B cell (primary cell): ENCODE data around the gene FLII. TPM values are rescaled to one million over a fixed set of nuclear protein-coding genes. Genes with fewer than 3 reads are reported as not detected.

Experiments
- ATAC-seq: fragments of 200-7000 bp; cut with Tn5 transposase; one replicate; pipeline ENCODE4 v1.10.0; 2021; ENCODE audit warnings: low read depth, mild to moderate bottlenecking, moderate number of reproducible peaks, moderate library complexity
- CTCF ChIA-PET: fragments of 350-600 bp; sonication (Branson Sonifier 250); formaldehyde crosslinking; loops from one replicate; lab custom pipeline; 2021; ENCODE audit warnings: antibody characterized with exemption, inconsistent platforms; lab: Charles Lee
- POLR2A ChIA-PET: fragments of 350-600 bp; sonication (Branson Sonifier 250); formaldehyde crosslinking; loops from one replicate; lab custom pipeline; 2021; ENCODE audit warnings: antibody characterized with exemption; lab: Charles Lee
- DNase-seq: peaks from one replicate; pipeline ENCODE4 v3.0.0; 2013
- H2AFZ ChIP-seq: 2 replicates; pipeline ENCODE4 v1.6.1; 2012; ENCODE audit warnings: mild to moderate bottlenecking, low read depth, low read length; ENCODE audit not compliant: insufficient read depth, poor library complexity, severe bottlenecking
- H3K27ac ChIP-seq, 2 donors: 1 replicate in 1 of 2; 2 replicates in 1 of 2; pipeline ENCODE4 v1.5.1; 2012 to 2013; ENCODE audit warnings: low read length in 2 of 2, mild to moderate bottlenecking in 2 of 2, moderate library complexity in 1 of 2
- H3K27me3 ChIP-seq, 4 experiments: fragments of 200-600 bp in 1 of 4; sonication (generic) in 1 of 4; replicated peaks in 1 of 4; 1 replicate in 2 of 4; 2 replicates in 2 of 4; pipeline versions ENCODE4 v1.6.1 to v1.7.0; 2013 to 2016; ENCODE audit warnings: low read length in 3 of 4, mild to moderate bottlenecking in 2 of 4, mixed read lengths in 1 of 4, moderate library complexity in 1 of 4; ENCODE audit not compliant: insufficient read depth in 4 of 4, control insufficient read depth in 3 of 4; ENCODE audit errors: control extremely low read depth in 1 of 4
- H3K36me3 ChIP-seq, 2 experiments: replicated peaks in 1 of 2; 1 replicate in 1 of 2; 2 replicates in 1 of 2; pipeline versions ENCODE4 v1.6.1 to v1.7.1; 2013; ENCODE audit warnings: low read length in 1 of 2; ENCODE audit not compliant: insufficient read depth in 2 of 2, control insufficient read depth in 1 of 2; ENCODE audit errors: control extremely low read depth in 1 of 2, extremely low read depth in 1 of 2
- H3K4me1 ChIP-seq, 2 donors: fragments of 200-600 bp in 1 of 2; sonication (generic) in 1 of 2; 1 replicate in 1 of 2; 2 replicates in 1 of 2; pipeline versions ENCODE4 v1.5.1 to v1.6.1; 2013 to 2017; ENCODE audit warnings: low read length in 2 of 2; ENCODE audit not compliant: control insufficient read depth in 2 of 2, insufficient read depth in 2 of 2
- H3K4me2 ChIP-seq: replicated peaks from 2 replicates; pipeline ENCODE3; 2012; ENCODE audit warnings: mild to moderate bottlenecking, low read depth, low read length; ENCODE audit not compliant: poor library complexity, severe bottlenecking
- H3K4me3 ChIP-seq, 5 experiments: fragments of 200-600 bp in 1 of 5; sonication (generic) in 1 of 5; 1 replicate in 3 of 5; 2 replicates in 2 of 5; pipeline versions ENCODE4 v1.5.1 to v1.7.0; 2011 to 2016; ENCODE audit warnings: low read length in 4 of 5, mild to moderate bottlenecking in 4 of 5, low read depth in 2 of 5, control low read depth in 1 of 5, moderate library complexity in 1 of 5; ENCODE audit not compliant: insufficient read depth in 1 of 5; ENCODE audit errors: control extremely low read depth in 1 of 5, extremely low read depth in 1 of 5
- H3K79me2 ChIP-seq: fragments of 200-600 bp; sonication (generic); one replicate; pipeline ENCODE4 v1.6.0; 2016; ENCODE audit warnings: low read length; ENCODE audit not compliant: control insufficient read depth, insufficient read depth
- H3K9ac ChIP-seq: fragments of 200-600 bp; sonication (generic); 2 replicates; pipeline ENCODE4 v1.6.1; 2017; ENCODE audit warnings: mild to moderate bottlenecking, low read length, moderate library complexity
- H3K9me3 ChIP-seq, 3 donors: one replicate each; pipeline versions ENCODE4 v1.6.1 to v1.7.1; 2013; ENCODE audit warnings: low read length in 2 of 3; ENCODE audit not compliant: control insufficient read depth in 2 of 3, insufficient read depth in 1 of 3; ENCODE audit errors: control extremely low read depth in 1 of 3
- H4K20me1 ChIP-seq: 2 replicates; pipeline ENCODE4 v1.6.0; 2012; ENCODE audit warnings: mild to moderate bottlenecking, low read length; ENCODE audit not compliant: insufficient read depth, control insufficient read depth, poor library complexity, severe bottlenecking
- H3K27ac Mint-ChIP-seq: one replicate; pipeline ENCODE4 v1.8.0; 2021; ENCODE audit warnings: mixed read lengths
- H3K27me3 Mint-ChIP-seq: one replicate; pipeline ENCODE4 v1.8.0; 2021; ENCODE audit warnings: mixed read lengths
- H3K4me1 Mint-ChIP-seq: one replicate; pipeline ENCODE4 v1.8.0; 2021; ENCODE audit warnings: mixed read lengths
- H3K4me3 Mint-ChIP-seq: one replicate; pipeline ENCODE4 v1.8.0; 2021; ENCODE audit warnings: mixed read lengths
- H3K9me3 Mint-ChIP-seq: one replicate; pipeline ENCODE4 v1.8.0; 2022; ENCODE audit warnings: mixed read lengths; ENCODE audit not compliant: insufficient read depth
- EZH2 ChIP-seq: IDR thresholded peaks from 2 replicates; pipeline ENCODE4 v1.6.1; 2012; ENCODE audit warnings: borderline replicate concordance, low read depth, mild to moderate bottlenecking, moderate library complexity, low read length; ENCODE audit not compliant: insufficient read depth, poor library complexity, severe bottlenecking
- WGBS: methylation state at CpG from one replicate; pipeline ENCODE4 v1.1.5; 2013; ENCODE audit warnings: missing lambda C conversion rate; ENCODE audit not compliant: insufficient coverage; 5-methylcytosine and 5-hydroxymethylcytosine counted together
- intact Hi-C: fragments of 100-400 bp; cut with micrococcal nuclease; formaldehyde crosslinking; loops from one replicate; pipeline ENCODE4 v1.10.0; 2022
- polyA plus RNA-seq: library from polyadenylated mRNA; depleted of rRNA; stranded (reverse); fragments of >200 nt; gene quantifications from 2 replicates; pipeline ENCODE4 v1.2.3, GENCODE V29; 2012
- total RNA-seq, 2 donors: library from RNA; stranded (reverse); fragments of 120-200 nt in 1 of 2; gene quantifications; 1 replicate in 1 of 2; 2 replicates in 1 of 2; pipeline versions ENCODE4 v1.2.3 to v1.2.4, GENCODE V29; 2013 to 2022
- TF ChIP-seq, protein P1 (sequence below): fragments of 200-600 bp; IDR thresholded peaks from one replicate; pipeline ENCODE4 v1.8.0; 2022; ENCODE audit warnings: antibody characterized with exemption, mild to moderate bottlenecking

The FLII gene
- total and polyA plus RNA-seq, 2 donors (not counting 1 experiment from before 2014, with no cell fraction given): 357 to 531 TPM

DNA sequence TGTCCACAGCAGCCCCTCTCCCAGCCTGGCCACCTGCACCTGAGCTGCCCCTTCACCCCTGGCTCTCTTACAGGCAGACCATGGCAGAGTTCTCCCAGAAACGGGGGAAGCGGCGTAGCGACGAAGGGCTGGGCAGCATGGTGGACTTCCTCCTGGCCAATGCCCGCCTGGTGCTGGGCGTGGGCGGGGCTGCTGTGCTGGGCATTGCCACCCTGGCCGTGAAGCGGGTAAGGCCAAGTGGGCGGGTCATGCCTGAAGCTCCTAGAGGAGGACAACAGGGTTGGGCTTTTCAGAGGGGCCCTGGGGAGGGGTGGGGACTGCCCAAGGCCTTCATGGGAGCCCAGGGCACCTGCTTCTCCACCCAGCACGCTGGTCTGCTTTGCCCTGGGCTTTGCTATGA, 4.1 kb upstream of the FLII start:
- CTCF ChIA-PET: no interaction called here
- TF ChIP-seq, protein P1, sequence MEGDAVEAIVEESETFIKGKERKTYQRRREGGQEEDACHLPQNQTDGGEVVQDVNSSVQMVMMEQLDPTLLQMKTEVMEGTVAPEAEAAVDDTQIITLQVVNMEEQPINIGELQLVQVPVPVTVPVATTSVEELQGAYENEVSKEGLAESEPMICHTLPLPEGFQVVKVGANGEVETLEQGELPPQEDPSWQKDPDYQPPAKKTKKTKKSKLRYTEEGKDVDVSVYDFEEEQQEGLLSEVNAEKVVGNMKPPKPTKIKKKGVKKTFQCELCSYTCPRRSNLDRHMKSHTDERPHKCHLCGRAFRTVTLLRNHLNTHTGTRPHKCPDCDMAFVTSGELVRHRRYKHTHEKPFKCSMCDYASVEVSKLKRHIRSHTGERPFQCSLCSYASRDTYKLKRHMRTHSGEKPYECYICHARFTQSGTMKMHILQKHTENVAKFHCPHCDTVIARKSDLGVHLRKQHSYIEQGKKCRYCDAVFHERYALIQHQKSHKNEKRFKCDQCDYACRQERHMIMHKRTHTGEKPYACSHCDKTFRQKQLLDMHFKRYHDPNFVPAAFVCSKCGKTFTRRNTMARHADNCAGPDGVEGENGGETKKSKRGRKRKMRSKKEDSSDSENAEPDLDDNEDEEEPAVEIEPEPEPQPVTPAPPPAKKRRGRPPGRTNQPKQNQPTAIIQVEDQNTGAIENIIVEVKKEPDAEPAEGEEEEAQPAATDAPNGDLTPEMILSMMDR: no peak
- TF ChIP-seq EZH2: no peak

DNA sequence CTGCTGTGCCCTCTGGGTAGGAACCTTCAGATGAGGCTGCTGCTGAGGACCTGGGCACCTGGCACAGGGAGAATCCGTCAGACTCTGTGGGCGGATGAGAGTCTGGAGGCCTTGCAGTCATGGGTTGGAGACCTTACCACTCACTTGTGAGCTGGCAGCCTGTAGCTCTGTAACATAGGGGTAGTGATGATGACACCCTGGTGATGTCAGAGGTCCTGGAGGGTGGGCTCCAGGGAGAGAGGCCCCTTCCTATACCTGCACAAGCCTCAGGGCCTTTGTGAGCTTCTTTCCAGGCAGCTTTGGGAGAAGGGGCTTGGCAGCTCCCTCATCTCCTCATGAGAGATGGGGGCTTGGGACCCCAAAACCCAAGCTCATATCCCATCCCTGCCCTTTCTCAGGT, 3.6 kb upstream of the FLII start:
- Histone ChIP-seq H3K36me3 (peaks cover 0 to 26% of the 10 kb centered on the region in 2 experiments), H3K27ac (no peak overlapping the region), H3K79me2 (peaks cover 41% of the 10 kb centered on the region), H3K4me3 (no peak overlapping the region), H3K27me3 (no peaks in the 10 kb centered on the region), H4K20me1 (peaks cover 12% of the 10 kb centered on the region), H3K4me1 (peaks cover 23 to 36% of the 10 kb centered on the region in 2 donors), H2AFZ (no peak overlapping the region), H3K4me2 (peak overlapping the region; percentile 83), H3K9me3 (no peaks in the 10 kb centered on the region), H3K9ac (no peak overlapping the region)
- H3K27me3 Mint-ChIP-seq: no peaks in the 10 kb centered on the region
- ChIA-PET CTCF (no interaction called here), POLR2A (no interaction called here)
- no peak for ATAC-seq
- H3K9me3 Mint-ChIP-seq: no peaks in the 10 kb centered on the region
- H3K27ac Mint-ChIP-seq: no peak overlapping the region
- WGBS: 100% methylated on average over 2 of the region's 2 CpGs
- no peak for TF ChIP-seq EZH2
- TF ChIP-seq, protein P1: no peak
- DNase-seq: no peak
- intact Hi-C loops: no loop called here
- peak overlapping the region; percentile 86 for H3K4me3 Mint-ChIP-seq
- H3K4me1 Mint-ChIP-seq: peaks cover 21% of the 10 kb centered on the region

More for the DNA sequence above, 4.1 kb upstream of the FLII start:
- Histone ChIP-seq H4K20me1 (peaks cover 7% of the 10 kb centered on the region), H3K4me2 (no peak overlapping the region), H3K9me3 (no peaks in the 10 kb centered on the region), H2AFZ (no peak overlapping the region), H3K4me1 (peaks cover 18 to 31% of the 10 kb centered on the region in 2 donors), H3K27me3 (no peaks in the 10 kb centered on the region), H3K27ac (no peak overlapping the region), H3K79me2 (peaks cover 35% of the 10 kb centered on the region), H3K36me3 (peaks cover 0 to 25% of the 10 kb centered on the region in 2 experiments), H3K4me3 (no peak overlapping the region), H3K9ac (no peak overlapping the region)
- H3K27me3 Mint-ChIP-seq: no peaks in the 10 kb centered on the region
- no peak overlapping the region for H3K4me3 Mint-ChIP-seq
- intact Hi-C loops: no loop called here
- no peak for DNase-seq
- no peak for ATAC-seq
- no peaks in the 10 kb centered on the region for H3K9me3 Mint-ChIP-seq
- POLR2A ChIA-PET: no interaction called here
- WGBS: 95% methylated on average over 12 of the region's 12 CpGs
- H3K4me1 Mint-ChIP-seq: peaks cover 18% of the 10 kb centered on the region
- no peak overlapping the region for H3K27ac Mint-ChIP-seq
